Pons (tissue), 1 donor: ENCODE data around the gene DYSF.
"Not testable (repeated sequence)": the region's sequence is repeated elsewhere in the genome, so short reads cannot be mapped to it uniquely, and the experiment has no call there.

Experiments used
- DNase-seq: peaks from one replicate; pipeline ENCODE4 v3.0.0-alpha.2; 2016; ENCODE audit warnings: low spot score

The DYSF gene

GRCh38 chr2:71472019-71472418 is 18.7 kb downstream of the DYSF start:
- no peak for DNase-seq

GRCh38 chr2:71473346-71474031 is 20.1 kb downstream of the DYSF start:
- DNase-seq: no peak

GRCh38 chr2:71474116-71474743 is 20.9 kb downstream of the DYSF start:
- DNase-seq: no peak

- no peak for DNase-seq
Measured at GRCh38 chr2:71474744-71475397, 21.5 kb downstream of the DYSF start.

- no peak for DNase-seq
Measured at GRCh38 chr2:71476495-71476894, 23.1 kb downstream of the DYSF start.

GRCh38 chr2:71477231-71477691 is 23.9 kb downstream of the DYSF start:
- no peak for DNase-seq

GRCh38 chr2:71478806-71479205 is 25.4 kb downstream of the DYSF start:
- no peak for DNase-seq

- DNase-seq: no peak
Measured at GRCh38 chr2:71479261-71479660, 25.9 kb downstream of the DYSF start.

GRCh38 chr2:71481111-71481510 is 27.8 kb downstream of the DYSF start:
- DNase-seq: no peak

GRCh38 chr2:71482055-71482454 is 28.7 kb downstream of the DYSF start:
- DNase-seq: no peak

- no peak for DNase-seq
Measured at GRCh38 chr2:71483246-71483645, 29.9 kb downstream of the DYSF start.

GRCh38 chr2:71484354-71484753 is 31.0 kb downstream of the DYSF start:
- peak; percentile 53 for DNase-seq

GRCh38 chr2:71486881-71487640 is 33.7 kb downstream of the DYSF start:
- DNase-seq: no peak

GRCh38 chr2:71491551-71491950 is 38.2 kb downstream of the DYSF start:
- DNase-seq: not testable (repeated sequence)

- no peak for DNase-seq
Measured at GRCh38 chr2:71492112-71492511, 38.8 kb downstream of the DYSF start.

GRCh38 chr2:71494091-71494490 is 40.7 kb downstream of the DYSF start:
- DNase-seq: no peak

GRCh38 chr2:71494523-71495155 is 41.3 kb downstream of the DYSF start:
- DNase-seq: no peak

- DNase-seq: no peak
Measured at GRCh38 chr2:71496156-71496770, 42.9 kb downstream of the DYSF start.

GRCh38 chr2:71498261-71498701 is 44.9 kb downstream of the DYSF start:
- DNase-seq: no peak

- no peak for DNase-seq
Measured at GRCh38 chr2:71499691-71500090, 46.3 kb downstream of the DYSF start.

GRCh38 chr2:71500426-71501079 is 47.2 kb downstream of the DYSF start:
- DNase-seq: no peak
